HG03469 (cell line): ENCODE results near the gene NRXN3.

Experiments
- ATAC-seq: cut with Tn5 transposase; IDR thresholded peaks from one replicate; pipeline ENCODE4 v1.9.1; 2021; ENCODE audit warnings: mild to moderate bottlenecking, moderate library complexity, moderate number of reproducible peaks; ENCODE audit not compliant: unreplicated experiment

Gene NRXN3

GRCh38 chr14:79037593-79037992, 867.4 kb downstream of the NRXN3 start:
- no peak for ATAC-seq

- ATAC-seq: no peak
Observed at GRCh38 chr14:79040790-79041189, 870.6 kb downstream of the NRXN3 start.

GRCh38 chr14:79043194-79043889, 873.2 kb downstream of the NRXN3 start:
- no peak for ATAC-seq

GRCh38 chr14:79044894-79045624, 874.9 kb downstream of the NRXN3 start:
- no peak for ATAC-seq

GRCh38 chr14:79050787-79051727, 880.9 kb downstream of the NRXN3 start:
- no peak for ATAC-seq

- no peak for ATAC-seq
Observed at GRCh38 chr14:79051742-79052141, 881.6 kb downstream of the NRXN3 start.

- ATAC-seq: no peak
Observed at GRCh38 chr14:79056879-79057278, 886.7 kb downstream of the NRXN3 start.

- ATAC-seq: no peak
Observed at GRCh38 chr14:79057333-79057732, 887.2 kb downstream of the NRXN3 start.

- no peak for ATAC-seq
Observed at GRCh38 chr14:79062226-79062625, 892.1 kb downstream of the NRXN3 start.

- ATAC-seq: no peak
Observed at GRCh38 chr14:79064214-79064613, 894.0 kb downstream of the NRXN3 start.

- no peak for ATAC-seq
Observed at GRCh38 chr14:79074510-79074909, 904.3 kb downstream of the NRXN3 start.

GRCh38 chr14:79076428-79076827, 906.3 kb downstream of the NRXN3 start:
- ATAC-seq: no peak

GRCh38 chr14:79077096-79077495, 906.9 kb downstream of the NRXN3 start:
- ATAC-seq: no peak

GRCh38 chr14:79080040-79080439, 909.9 kb downstream of the NRXN3 start:
- ATAC-seq: no peak

- ATAC-seq: no peak
Observed at GRCh38 chr14:79082883-79083282, 912.7 kb downstream of the NRXN3 start.

- ATAC-seq: no peak
Observed at GRCh38 chr14:79083356-79083755, 913.2 kb downstream of the NRXN3 start.

- no peak for ATAC-seq
Observed at GRCh38 chr14:79084861-79085260, 914.7 kb downstream of the NRXN3 start.

- ATAC-seq: no peak
Observed at GRCh38 chr14:79089576-79089975, 919.4 kb downstream of the NRXN3 start.

GRCh38 chr14:79090641-79091180, 920.5 kb downstream of the NRXN3 start:
- ATAC-seq: no peak

- no peak for ATAC-seq
Observed at GRCh38 chr14:79091381-79091963, 921.3 kb downstream of the NRXN3 start.

GRCh38 chr14:79093531-79093930, 923.4 kb downstream of the NRXN3 start:
- no peak for ATAC-seq
